Hindlimb muscle (tissue), 1 donor: ENCODE results near the gene MRAP. TPM values are rescaled to one million over a fixed set of nuclear protein-coding genes. Genes with fewer than 3 reads are reported as not detected.

Experiments used
- DNase-seq: peaks from one replicate; pipeline ENCODE4 v3.0.0-alpha.2; 2013
- polyA plus RNA-seq: library from polyadenylated mRNA; unstranded; fragments of 120-200 nt; gene quantifications from one replicate; pipeline ENCODE4 v1.2.1, GENCODE V29; 2013; ENCODE audit not compliant: insufficient read length

MRAP gene
- polyA plus RNA-seq, 1 donor, result 2.6 TPM

GRCh38 chr21:32325706-32326105, 27.1 kb downstream of the MRAP start:
- no peak for DNase-seq

DNA sequence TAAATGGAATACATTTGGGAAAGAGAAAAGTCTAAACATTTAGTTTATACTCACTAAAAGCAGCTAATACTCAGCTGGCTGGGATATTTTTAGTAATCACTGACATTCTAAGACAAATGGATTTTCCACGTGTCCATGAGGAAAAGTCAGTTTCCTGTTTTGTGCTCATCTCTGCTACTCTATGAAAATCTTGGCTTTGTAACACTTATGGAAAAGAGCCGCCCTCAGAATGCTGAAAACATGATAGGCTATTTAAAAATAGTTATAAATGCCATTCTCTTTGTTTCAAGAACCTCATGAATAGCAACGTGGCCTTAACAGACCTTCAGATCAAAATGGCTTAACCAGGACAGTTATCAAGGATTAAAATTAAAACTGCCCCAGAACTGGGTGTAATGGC, 29.9 kb downstream of the MRAP start:
- peak; percentile 73 for DNase-seq

DNA sequence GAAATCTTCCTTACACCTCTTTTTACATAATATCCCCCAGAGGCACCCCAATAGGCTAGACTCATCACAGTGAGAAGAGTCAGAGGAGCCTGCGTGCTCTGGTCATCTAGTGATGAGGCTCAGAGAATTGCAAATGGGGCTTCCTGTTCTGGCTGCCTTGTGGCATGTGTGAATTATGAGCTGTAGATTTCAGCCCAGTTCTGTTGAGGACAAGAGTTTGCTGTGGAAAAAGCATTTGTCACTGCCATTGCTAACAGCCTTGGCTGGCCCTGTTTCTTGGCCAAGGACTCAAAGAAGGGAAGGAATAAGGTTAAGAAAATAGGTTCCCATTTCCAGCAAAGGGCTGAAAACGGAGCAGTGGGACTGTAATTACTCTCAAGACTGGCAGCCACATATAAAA, 30.7 kb downstream of the MRAP start:
- DNase-seq, result peak; percentile 76

- no peak for DNase-seq
Observed at GRCh38 chr21:32329776-32330175, 31.1 kb downstream of the MRAP start.

DNA sequence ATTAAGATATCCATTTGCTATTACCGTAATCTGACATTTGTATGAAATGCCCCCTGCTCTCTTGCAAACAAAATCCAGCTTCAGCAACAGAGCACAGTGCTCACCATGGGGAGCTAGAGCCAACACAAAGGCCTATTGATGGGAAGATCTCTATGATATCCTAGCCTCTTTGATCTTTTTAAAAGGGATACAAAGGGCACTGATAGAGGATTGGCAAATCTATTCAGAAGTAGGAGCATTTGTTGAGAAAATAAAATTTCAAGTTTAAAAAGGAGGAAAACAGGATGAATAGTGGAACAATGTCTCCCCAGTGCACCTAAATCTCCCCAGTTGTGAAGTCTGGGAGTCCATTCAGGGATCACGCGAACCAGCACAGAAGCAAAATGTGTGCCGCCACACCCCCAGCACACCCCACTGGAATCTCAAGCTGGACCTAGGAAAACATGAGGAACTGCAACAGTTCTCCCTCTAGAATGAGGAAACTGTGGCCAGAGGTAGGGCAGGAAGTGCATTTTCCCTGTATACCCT, 32.2 kb downstream of the MRAP start:
- no peak for DNase-seq

- no peak for DNase-seq
Observed at GRCh38 chr21:32331444-32332305, 33.0 kb downstream of the MRAP start.

- DNase-seq, result no peak
Observed at GRCh38 chr21:32332463-32332951, 33.9 kb downstream of the MRAP start.

- no peak for DNase-seq
Observed at GRCh38 chr21:32333953-32334673, 35.5 kb downstream of the MRAP start.

GRCh38 chr21:32334980-32335531, 36.4 kb downstream of the MRAP start:
- DNase-seq, result no peak

GRCh38 chr21:32335601-32336575, 37.2 kb downstream of the MRAP start:
- DNase-seq, result no peak

DNA sequence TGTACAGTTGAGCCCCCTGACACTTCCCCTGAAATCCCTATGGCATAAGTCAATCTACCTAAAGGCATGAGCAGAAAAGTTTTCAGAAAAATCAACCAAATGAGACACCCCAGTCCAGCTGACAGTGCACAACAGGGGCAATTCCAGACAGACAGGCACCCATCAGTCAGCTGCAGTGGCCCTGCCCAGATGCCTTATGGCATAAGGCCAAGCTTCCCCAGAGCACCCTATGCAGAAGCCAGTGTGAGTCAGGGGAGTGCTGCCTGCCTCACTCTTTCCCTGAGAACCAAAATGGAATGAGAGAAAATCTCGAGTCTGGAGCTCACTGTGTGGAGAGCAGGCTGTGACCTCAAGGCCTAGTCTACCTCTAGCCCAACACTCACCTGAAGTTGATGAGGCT, 38.1 kb downstream of the MRAP start:
- DNase-seq, result no peak

GRCh38 chr21:32337206-32337605, 38.6 kb downstream of the MRAP start:
- DNase-seq, result no peak

- no peak for DNase-seq
Observed at GRCh38 chr21:32338209-32338921, 39.7 kb downstream of the MRAP start.

GRCh38 chr21:32340863-32341848, 42.5 kb downstream of the MRAP start:
- no peak for DNase-seq

GRCh38 chr21:32346951-32347350, 48.3 kb downstream of the MRAP start:
- no peak for DNase-seq

DNA sequence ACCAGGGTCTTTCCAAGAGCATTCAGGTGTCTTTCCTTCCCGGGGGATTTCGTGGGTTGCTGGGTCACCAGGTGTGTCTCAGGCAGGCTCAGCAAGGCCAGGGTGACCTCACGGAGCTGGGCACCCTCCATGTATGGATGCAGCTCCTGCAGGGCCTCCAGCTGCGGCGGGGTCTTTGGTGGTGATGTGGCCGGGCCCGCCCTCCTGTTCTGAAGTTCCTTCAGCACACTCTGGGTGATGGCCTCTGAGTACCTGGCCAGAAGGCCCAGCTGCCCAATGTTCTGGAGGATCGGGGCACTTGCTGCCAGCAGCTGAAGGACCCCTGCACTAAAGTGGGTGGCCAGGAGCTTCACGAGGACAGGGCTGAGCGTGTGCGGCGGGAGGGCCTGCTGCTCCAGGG, 48.7 kb downstream of the MRAP start:
- no peak for DNase-seq

DNA sequence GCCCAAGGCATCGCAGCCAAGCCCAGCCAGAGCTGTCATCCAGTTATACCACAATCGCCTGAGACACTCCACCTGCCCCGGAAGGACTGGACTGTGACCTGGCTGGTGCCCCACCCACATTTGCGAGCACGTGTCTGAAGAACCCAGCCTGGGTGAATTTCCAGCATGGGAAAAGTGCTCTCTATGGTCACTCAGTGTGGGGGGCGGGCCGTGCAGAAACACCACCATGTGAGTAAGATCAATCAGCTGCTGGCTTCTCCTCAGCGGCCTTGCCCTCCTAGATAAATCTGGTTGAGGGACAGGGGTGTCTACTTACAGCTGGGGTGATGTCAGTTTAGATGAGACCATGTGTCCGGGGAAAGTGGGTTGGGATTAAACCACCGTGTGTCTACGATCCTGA, 49.3 kb downstream of the MRAP start:
- DNase-seq, result no peak

DNA sequence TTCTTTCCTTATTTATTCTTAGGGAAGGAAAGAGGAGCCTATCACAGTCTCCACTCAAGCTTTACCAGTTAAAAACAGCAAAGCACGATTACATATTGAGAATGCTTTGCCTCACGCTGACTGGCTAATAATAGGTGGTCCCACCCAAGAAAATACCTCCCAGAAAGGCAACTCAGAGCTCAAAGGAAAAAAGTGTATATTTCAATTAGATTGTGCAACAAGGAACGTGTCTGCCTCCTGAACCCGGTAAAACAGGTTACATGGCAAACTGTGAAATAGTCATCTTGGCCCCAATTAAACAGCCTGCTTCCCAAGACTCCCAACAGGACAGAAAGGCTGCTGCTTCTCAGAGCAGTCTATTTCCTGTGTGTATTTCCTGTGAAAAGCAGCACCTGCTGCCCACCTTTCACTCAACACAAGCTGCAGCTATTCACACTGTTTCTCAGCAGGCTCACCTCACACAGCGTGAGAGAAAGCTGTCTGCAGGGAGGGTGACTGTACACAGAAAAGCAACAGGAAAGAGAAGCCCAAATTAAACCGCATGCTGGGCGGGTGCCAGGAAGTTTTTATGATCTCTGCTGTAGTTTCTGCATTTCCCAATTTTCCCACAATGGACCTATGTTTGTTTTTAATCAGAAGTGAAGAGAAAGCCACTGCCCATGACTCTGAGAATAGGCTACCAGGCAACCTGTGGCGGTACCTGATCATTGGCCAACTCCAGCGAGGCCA, 50.1 kb downstream of the MRAP start:
- no peak for DNase-seq

GRCh38 chr21:32349333-32349944, 50.8 kb downstream of the MRAP start:
- DNase-seq, result no peak
